Inferior parietal cortex (tissue), 1 donor: ENCODE data around the gene TLCD5.

Source experiments
- DNase-seq: peaks from one replicate; pipeline ENCODE4 v3.0.0-alpha.2; 2016; ENCODE audit errors: extremely low spot score

Gene TLCD5

GRCh38 chr11:120337355-120338106 lies 12.4 kb downstream of the TLCD5 start:
- DNase-seq, result no peak

GRCh38 chr11:120338107-120338933 lies 13.2 kb downstream of the TLCD5 start:
- DNase-seq, result no peak

GRCh38 chr11:120339394-120339890 lies 14.3 kb downstream of the TLCD5 start:
- DNase-seq, result peak; percentile 71

GRCh38 chr11:120340529-120340928 lies 15.4 kb downstream of the TLCD5 start:
- DNase-seq, result no peak

GRCh38 chr11:120342226-120342625 lies 17.1 kb downstream of the TLCD5 start:
- DNase-seq, result no peak

GRCh38 chr11:120342678-120343077 lies 17.6 kb downstream of the TLCD5 start:
- no peak for DNase-seq

GRCh38 chr11:120343429-120343828 lies 18.3 kb downstream of the TLCD5 start:
- DNase-seq, result peak; percentile 37

- DNase-seq, result no peak
Measured at GRCh38 chr11:120344302-120345004, 19.4 kb downstream of the TLCD5 start.

- DNase-seq, result no peak
Measured at GRCh38 chr11:120346233-120346632, 21.1 kb downstream of the TLCD5 start.

GRCh38 chr11:120350637-120351036 lies 25.5 kb downstream of the TLCD5 start:
- no peak for DNase-seq

- DNase-seq, result no peak
Measured at GRCh38 chr11:120352405-120352804, 27.3 kb downstream of the TLCD5 start.

- no peak for DNase-seq
Measured at GRCh38 chr11:120354068-120354467, 29.0 kb downstream of the TLCD5 start.

GRCh38 chr11:120354779-120355178 lies 29.7 kb downstream of the TLCD5 start:
- DNase-seq, result no peak

GRCh38 chr11:120357620-120358019 lies 32.5 kb downstream of the TLCD5 start:
- DNase-seq, result no peak

GRCh38 chr11:120358729-120359128 lies 33.6 kb downstream of the TLCD5 start:
- DNase-seq, result no peak

- DNase-seq, result no peak
Measured at GRCh38 chr11:120363436-120363835, 38.3 kb downstream of the TLCD5 start.

- no peak for DNase-seq
Measured at GRCh38 chr11:120365512-120365911, 40.4 kb downstream of the TLCD5 start.

- no peak for DNase-seq
Measured at GRCh38 chr11:120372296-120372695, 47.2 kb downstream of the TLCD5 start.

GRCh38 chr11:120375076-120375475 lies 50.0 kb downstream of the TLCD5 start:
- DNase-seq, result no peak

GRCh38 chr11:120376547-120377182 lies 51.6 kb downstream of the TLCD5 start:
- DNase-seq, result no peak

- no peak for DNase-seq
Measured at GRCh38 chr11:120378474-120378873, 53.4 kb downstream of the TLCD5 start.

- DNase-seq, result no peak
Measured at GRCh38 chr11:120381401-120381800, 56.3 kb downstream of the TLCD5 start.
